GM10266 (cell line): ENCODE measurements around the gene OTUD3.

Experiments
- DNase-seq: peaks from one replicate; pipeline ENCODE4 v3.0.0; 2012; ENCODE audit errors: extremely low spot score
- CTCF ChIP-seq: IDR thresholded peaks from 2 replicates; pipeline ENCODE4 v1.5.1; 2012; ENCODE audit warnings: mild to moderate bottlenecking, low read depth; ENCODE audit not compliant: control insufficient read depth, insufficient read depth; ENCODE audit errors: missing control alignments

The OTUD3 gene

GRCh38 chr1:19884312-19884711, 2.1 kb downstream of the OTUD3 start:
- no peak for DNase-seq

GRCh38 chr1:19885821-19886220, 3.6 kb downstream of the OTUD3 start:
- TF ChIP-seq CTCF, result no peak
- no peak for DNase-seq

More at GRCh38 chr1:19884312-19884711, 2.1 kb downstream of the OTUD3 start:
- no peak for TF ChIP-seq CTCF

- no peak for DNase-seq
- TF ChIP-seq CTCF, result no peak
Measured at GRCh38 chr1:19888112-19888511, 5.9 kb downstream of the OTUD3 start.

- DNase-seq, result no peak
Measured at GRCh38 chr1:19889656-19890055, 7.5 kb downstream of the OTUD3 start.

GRCh38 chr1:19892129-19892528, 9.9 kb downstream of the OTUD3 start:
- DNase-seq, result no peak
- TF ChIP-seq CTCF, result no peak

More at GRCh38 chr1:19889656-19890055, 7.5 kb downstream of the OTUD3 start:
- no peak for TF ChIP-seq CTCF

- DNase-seq, result no peak
- no peak for TF ChIP-seq CTCF
Measured at GRCh38 chr1:19892628-19893168, 10.5 kb downstream of the OTUD3 start.

GRCh38 chr1:19893687-19894086, 11.5 kb downstream of the OTUD3 start:
- no peak for TF ChIP-seq CTCF
- DNase-seq, result no peak
